SU-DHL-6 (cell line): ENCODE measurements around the gene THOP1.

Source experiments
- H2AFZ ChIP-seq: fragments of 200-600 bp; sonication (generic); 2 replicates; pipeline ENCODE4 v1.6.1; 2014; ENCODE audit warnings: low read depth, mild to moderate bottlenecking, moderate library complexity, mixed read lengths, antibody characterized with exemption, low read length; ENCODE audit not compliant: severe bottlenecking
- H3F3A ChIP-seq: fragments of 200-600 bp; shearing (Covaris generic); 2 replicates; pipeline ENCODE4 v1.6.0; 2016; ENCODE audit warnings: antibody characterized with exemption, mild to moderate bottlenecking; ENCODE audit not compliant: insufficient read depth
- H3K27ac ChIP-seq: fragments of 200-600 bp; sonication (generic); 2 replicates; pipeline ENCODE4 v1.5.1; 2016; ENCODE audit warnings: low read depth, mild to moderate bottlenecking, low read length, moderate library complexity, mixed read lengths
- H3K27me3 ChIP-seq: fragments of 200-600 bp; sonication (generic), shearing (Covaris generic); 2 replicates; pipeline ENCODE4 v1.6.0; 2014; ENCODE audit warnings: mild to moderate bottlenecking, low read length
- H3K36me3 ChIP-seq: fragments of 200-600 bp; sonication (generic); 2 replicates; pipeline ENCODE4 v1.6.1; 2014; ENCODE audit warnings: mild to moderate bottlenecking, low read length, mixed read lengths
- H3K4me2 ChIP-seq: fragments of 300-600, 200-600 bp; shearing (Covaris generic), sonication (generic); 2 replicates; pipeline ENCODE4 v1.6.0; 2014; ENCODE audit warnings: low read length, low read depth, mild to moderate bottlenecking; ENCODE audit not compliant: poor library complexity, severe bottlenecking
- H3K4me3 ChIP-seq: fragments of 200-600 bp; sonication (generic); 2 replicates; pipeline ENCODE4 v1.5.1; 2014; ENCODE audit warnings: antibody characterized with exemption, low read length, mild to moderate bottlenecking, mixed read lengths; ENCODE audit not compliant: insufficient read depth, poor library complexity, severe bottlenecking
- H3K79me2 ChIP-seq: fragments of 200-600 bp; sonication (generic); 2 replicates; pipeline ENCODE4 v1.6.1; 2014; ENCODE audit warnings: mild to moderate bottlenecking, low read length, moderate library complexity; ENCODE audit not compliant: insufficient read depth
- H3K9ac ChIP-seq: fragments of 200-600 bp; sonication (generic); 2 replicates; pipeline ENCODE4 v1.7.0; 2014; ENCODE audit warnings: mild to moderate bottlenecking, low read length
- H3K9me2 ChIP-seq: fragments of 200-600 bp; sonication (generic); replicated peaks from 2 replicates; pipeline ENCODE4 v1.6.1; 2014; ENCODE audit warnings: low read length; ENCODE audit not compliant: insufficient read depth
- H3K9me3 ChIP-seq: fragments of 200-600 bp; sonication (generic); 2 replicates; pipeline ENCODE4 v1.6.1; 2014; ENCODE audit warnings: low read length, mixed read lengths; ENCODE audit not compliant: insufficient read depth
- H4K20me1 ChIP-seq: fragments of 200-600 bp; sonication (generic); 2 replicates; pipeline ENCODE4 v1.6.1; 2014; ENCODE audit warnings: low read depth, mild to moderate bottlenecking, antibody characterized with exemption, low read length, moderate library complexity, mixed read lengths
- EZH2phosphoT487 ChIP-seq: fragments of 200-600 bp; sonication (generic), shearing (Covaris generic); conservative IDR thresholded peaks from 2 replicates; pipeline ENCODE4 v1.6.1; 2018; ENCODE audit warnings: mild to moderate bottlenecking, antibody characterized with exemption, low read length, moderate library complexity, mixed read lengths
- TF ChIP-seq, protein P1 (sequence below): fragments of 200-600 bp; sonication (generic); IDR thresholded peaks from one replicate; pipeline ENCODE4 v1.5.1; 2017; ENCODE audit warnings: antibody characterized with exemption, mild to moderate bottlenecking, low read length, moderate library complexity; ENCODE audit not compliant: insufficient read depth, poor library complexity, severe bottlenecking

THOP1 gene

DNA sequence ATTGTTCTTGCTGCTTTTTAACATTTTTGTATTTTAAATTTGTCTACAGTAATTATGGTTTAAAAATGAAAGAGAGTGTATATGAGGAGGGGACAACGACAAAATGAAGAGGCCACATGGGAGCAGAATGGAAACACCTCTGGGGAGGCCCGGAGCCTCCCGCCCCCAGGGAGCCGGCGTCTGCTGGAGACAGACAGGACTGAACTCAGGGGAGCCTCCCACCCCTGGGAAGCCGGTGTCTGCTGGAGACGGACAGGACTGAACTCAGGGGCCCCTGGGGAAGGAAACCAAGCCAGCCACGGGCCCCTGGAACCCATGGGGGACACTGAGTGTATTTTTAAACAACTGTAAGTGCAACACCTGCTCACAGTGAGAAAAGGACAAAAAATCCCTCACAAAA lies 28.8 kb upstream of the THOP1 start:
- Histone ChIP-seq H3K4me3 (no peak overlapping the region), H3K36me3 (no peaks in the 10 kb centered on the region), H3K9me2 (no peaks in the 10 kb centered on the region), H3K4me2 (no peak overlapping the region), H3K27ac (no peak overlapping the region), H3K27me3 (no peaks in the 10 kb centered on the region), H4K20me1 (no peaks in the 10 kb centered on the region), H3K9me3 (no peaks in the 10 kb centered on the region), H3K9ac (no peak overlapping the region), H2AFZ (no peak overlapping the region), H3K79me2 (no peaks in the 10 kb centered on the region), H3F3A (no peaks in the 10 kb centered on the region)
- TF ChIP-seq EZH2phosphoT487, result no peak
- TF ChIP-seq, protein P1, sequence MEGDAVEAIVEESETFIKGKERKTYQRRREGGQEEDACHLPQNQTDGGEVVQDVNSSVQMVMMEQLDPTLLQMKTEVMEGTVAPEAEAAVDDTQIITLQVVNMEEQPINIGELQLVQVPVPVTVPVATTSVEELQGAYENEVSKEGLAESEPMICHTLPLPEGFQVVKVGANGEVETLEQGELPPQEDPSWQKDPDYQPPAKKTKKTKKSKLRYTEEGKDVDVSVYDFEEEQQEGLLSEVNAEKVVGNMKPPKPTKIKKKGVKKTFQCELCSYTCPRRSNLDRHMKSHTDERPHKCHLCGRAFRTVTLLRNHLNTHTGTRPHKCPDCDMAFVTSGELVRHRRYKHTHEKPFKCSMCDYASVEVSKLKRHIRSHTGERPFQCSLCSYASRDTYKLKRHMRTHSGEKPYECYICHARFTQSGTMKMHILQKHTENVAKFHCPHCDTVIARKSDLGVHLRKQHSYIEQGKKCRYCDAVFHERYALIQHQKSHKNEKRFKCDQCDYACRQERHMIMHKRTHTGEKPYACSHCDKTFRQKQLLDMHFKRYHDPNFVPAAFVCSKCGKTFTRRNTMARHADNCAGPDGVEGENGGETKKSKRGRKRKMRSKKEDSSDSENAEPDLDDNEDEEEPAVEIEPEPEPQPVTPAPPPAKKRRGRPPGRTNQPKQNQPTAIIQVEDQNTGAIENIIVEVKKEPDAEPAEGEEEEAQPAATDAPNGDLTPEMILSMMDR, result no peak

DNA sequence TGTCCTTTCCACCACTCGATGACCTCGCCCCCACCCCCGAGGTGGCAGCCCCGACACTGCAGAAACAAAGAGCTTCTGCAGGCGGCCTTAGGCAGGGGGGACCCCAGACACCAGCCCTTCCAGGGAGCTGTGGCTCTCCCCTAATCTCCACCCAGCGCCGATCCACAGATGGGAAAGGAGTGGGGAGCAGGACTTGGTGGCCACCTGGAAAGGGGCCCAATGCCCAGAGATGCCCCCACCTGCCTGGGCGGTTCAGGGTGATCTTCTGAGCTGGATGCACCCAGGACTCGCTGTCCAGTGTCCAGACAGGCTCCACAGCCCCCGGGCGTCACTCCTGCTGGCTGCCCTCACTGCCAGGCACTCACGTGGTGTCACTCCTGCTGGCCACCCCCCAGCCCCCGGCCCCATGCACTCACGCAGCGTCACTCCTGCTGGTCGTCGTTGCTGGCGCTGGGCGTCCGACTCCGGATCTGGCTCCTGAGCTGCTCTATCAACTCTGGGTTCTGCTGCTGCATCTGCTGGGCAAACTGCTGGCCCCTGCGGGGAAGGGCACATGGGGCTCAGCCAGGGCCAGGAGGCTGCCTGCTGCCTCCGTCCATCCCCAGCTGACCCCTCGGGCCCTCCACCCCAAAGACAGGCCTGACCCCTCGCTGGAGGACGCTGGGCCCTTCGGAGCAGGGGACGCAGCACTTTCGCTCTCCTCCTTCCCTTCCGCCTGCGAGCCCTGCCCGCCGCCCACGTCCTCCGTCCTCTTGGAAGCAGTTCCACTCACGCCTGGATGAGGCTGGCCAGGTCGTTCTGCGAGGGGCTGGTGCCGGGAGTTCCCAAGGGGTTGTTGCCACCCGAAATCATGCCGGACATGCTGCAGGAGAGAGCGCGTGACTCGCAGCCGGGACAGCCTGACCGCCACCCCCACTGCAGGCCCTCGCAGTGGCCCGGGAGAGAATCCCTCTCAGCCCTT lies 28.1 kb upstream of the THOP1 start:
- TF ChIP-seq EZH2phosphoT487, result no peak
- TF ChIP-seq, protein P1, result no peak
- Histone ChIP-seq H4K20me1 (no peaks in the 10 kb centered on the region), H3F3A (no peaks in the 10 kb centered on the region), H3K27me3 (no peaks in the 10 kb centered on the region), H3K9me3 (no peaks in the 10 kb centered on the region), H3K9me2 (no peaks in the 10 kb centered on the region), H3K4me3 (no peak overlapping the region), H2AFZ (no peak overlapping the region), H3K79me2 (no peaks in the 10 kb centered on the region), H3K4me2 (no peak overlapping the region), H3K27ac (no peak overlapping the region), H3K36me3 (no peaks in the 10 kb centered on the region), H3K9ac (no peak overlapping the region)

DNA sequence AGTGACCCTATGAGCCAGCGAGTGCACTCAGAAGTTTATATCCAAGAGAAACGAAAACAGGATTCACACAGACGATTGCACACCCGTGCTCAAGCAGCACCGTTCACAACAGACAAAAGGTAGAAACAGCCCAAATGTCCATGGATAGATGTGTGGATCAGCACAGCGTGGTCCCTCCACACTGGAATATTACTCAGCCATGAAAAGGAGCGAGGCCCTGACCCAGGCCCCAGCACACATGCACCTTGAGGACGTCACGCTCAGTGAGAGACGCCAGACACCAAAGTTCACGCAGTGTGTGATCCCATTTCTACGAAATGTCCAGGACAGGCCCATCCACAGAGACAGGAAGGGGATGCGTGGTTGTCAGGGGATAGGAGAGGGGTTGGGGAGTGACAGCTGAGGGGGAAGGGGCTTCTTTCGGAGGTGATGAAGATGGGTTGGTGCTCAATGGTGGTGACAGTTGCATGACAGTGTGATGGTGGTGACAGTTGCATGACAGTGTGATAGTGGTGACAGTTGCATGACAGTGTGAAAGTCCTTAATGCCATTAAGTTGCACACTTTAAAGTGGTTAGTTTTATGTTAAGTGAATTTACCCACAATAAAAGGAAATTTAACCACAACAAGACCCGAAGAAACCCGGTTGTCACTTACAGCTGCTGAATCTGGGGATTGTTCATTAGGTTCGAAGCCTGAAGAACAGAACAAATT lies 26.5 kb upstream of the THOP1 start:
- Histone ChIP-seq H3K9ac (no peak overlapping the region), H3K9me2 (no peaks in the 10 kb centered on the region), H2AFZ (no peak overlapping the region), H3K9me3 (no peaks in the 10 kb centered on the region), H4K20me1 (no peaks in the 10 kb centered on the region), H3K79me2 (no peaks in the 10 kb centered on the region), H3K27me3 (no peaks in the 10 kb centered on the region), H3F3A (no peaks in the 10 kb centered on the region), H3K4me2 (no peak overlapping the region), H3K27ac (no peak overlapping the region), H3K36me3 (no peaks in the 10 kb centered on the region), H3K4me3 (no peak overlapping the region)
- no peak for TF ChIP-seq EZH2phosphoT487
- TF ChIP-seq, protein P1, result no peak
